HG03432 (cell line): ENCODE results near the gene TRABD2B.

ENCODE experiments used
- ATAC-seq: cut with Tn5 transposase; IDR thresholded peaks from one replicate; pipeline ENCODE4 v1.9.1; 2021; ENCODE audit warnings: mild to moderate bottlenecking, moderate library complexity; ENCODE audit not compliant: unreplicated experiment

Gene TRABD2B

GRCh38 chr1:47837056-47837830 is 159.9 kb downstream of the TRABD2B start:
- ATAC-seq: no peak

DNA sequence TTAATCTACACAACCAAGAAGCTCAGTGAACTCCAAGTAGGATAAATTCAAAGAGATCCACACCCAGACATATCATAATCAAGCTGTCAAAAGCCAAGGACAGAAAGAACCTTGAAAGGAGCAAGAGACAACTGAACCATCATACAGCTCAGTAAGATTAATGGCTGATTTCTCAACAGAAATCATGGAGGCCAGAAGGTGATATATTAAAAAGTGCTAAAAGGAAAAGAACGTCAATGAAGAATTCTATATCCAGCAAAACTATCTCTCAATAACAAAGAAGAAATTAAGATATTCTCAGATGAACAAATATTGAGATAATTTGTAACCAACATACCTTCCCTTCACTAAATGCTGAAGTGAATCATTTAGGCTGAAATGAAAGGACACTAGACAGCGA is 161.8 kb downstream of the TRABD2B start:
- no peak for ATAC-seq

- ATAC-seq: no peak
Observed at GRCh38 chr1:47834326-47834725, 162.9 kb downstream of the TRABD2B start.

DNA sequence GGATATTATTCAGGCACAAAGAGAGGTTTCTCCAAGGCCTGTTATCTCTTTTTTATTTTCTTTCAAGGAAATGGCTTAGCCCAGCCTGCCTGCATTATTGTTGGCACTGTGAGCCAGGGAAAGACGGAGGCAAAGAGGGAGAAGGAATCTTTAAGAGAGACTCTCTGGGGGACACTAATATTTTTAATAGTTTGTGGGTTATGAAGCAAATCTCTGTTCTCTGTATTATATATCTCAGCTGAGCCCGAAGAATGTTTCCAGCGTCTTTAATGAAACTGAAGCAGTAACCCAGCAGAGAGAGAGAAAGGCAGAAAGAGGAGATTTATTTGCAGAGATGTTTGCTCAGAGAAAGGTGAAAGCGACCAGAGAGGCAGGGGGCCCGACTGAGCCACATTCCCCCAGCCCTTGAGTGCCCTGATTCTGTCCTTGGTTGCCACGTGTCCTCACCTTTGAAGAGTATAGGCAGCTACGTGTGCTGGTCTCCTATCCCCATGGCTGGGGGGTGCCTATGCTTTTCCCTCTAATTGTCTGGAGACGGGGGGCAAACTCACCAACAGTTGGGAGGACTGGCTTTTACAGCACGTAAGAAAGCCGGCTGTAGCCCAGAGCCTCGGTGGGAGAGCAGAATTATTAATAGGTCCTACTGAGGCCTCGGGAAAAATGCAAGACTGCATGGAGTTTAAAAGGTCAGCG is 166.4 kb downstream of the TRABD2B start:
- ATAC-seq: no peak

GRCh38 chr1:47830021-47830420 is 167.2 kb downstream of the TRABD2B start:
- ATAC-seq: no peak

DNA sequence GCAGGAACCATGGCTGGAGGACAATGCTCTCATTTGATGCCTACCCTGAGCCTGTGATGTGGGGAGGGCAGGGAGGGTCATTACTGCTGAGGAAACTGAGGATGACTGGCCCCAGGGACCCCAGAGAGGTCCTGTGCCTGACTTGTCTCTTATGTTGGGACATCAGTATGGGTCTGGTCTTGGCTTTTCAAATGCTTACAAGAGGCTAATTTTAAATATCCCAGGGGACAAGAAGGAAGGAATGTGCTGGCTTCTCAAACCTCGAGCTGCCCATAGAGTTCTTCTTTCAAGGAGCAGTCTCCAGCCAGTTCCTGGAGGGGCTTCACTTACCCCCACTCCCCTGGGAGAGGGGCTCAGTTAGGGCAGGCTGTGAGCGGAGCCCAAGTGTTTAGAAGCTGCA is 168.2 kb downstream of the TRABD2B start:
- no peak for ATAC-seq

- ATAC-seq: no peak
Observed at GRCh38 chr1:47827109-47827508, 170.1 kb downstream of the TRABD2B start.

DNA sequence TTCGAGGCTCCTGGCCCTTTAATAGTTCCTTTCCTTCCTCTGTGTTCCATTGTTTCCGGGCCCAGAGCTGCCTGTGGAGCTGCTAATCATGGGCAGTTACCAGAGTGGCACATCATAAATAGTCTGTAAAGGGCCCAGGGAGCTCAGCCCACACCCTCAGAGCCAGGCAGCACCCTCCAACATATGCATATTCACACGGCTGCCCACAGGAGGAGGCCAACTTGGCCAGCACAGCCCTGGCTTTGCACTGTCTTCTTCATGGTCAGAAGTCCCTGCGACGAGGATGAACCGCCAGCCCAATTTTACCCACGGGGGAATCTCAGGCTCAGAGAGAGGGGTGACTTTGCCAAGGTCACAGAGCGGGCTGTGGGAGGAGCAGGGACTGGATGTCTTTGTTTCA is 172.5 kb downstream of the TRABD2B start:
- ATAC-seq: no peak

- ATAC-seq: no peak
Observed at GRCh38 chr1:47824297-47824696, 172.9 kb downstream of the TRABD2B start.

GRCh38 chr1:47823040-47823808 is 174.0 kb downstream of the TRABD2B start:
- no peak for ATAC-seq

DNA sequence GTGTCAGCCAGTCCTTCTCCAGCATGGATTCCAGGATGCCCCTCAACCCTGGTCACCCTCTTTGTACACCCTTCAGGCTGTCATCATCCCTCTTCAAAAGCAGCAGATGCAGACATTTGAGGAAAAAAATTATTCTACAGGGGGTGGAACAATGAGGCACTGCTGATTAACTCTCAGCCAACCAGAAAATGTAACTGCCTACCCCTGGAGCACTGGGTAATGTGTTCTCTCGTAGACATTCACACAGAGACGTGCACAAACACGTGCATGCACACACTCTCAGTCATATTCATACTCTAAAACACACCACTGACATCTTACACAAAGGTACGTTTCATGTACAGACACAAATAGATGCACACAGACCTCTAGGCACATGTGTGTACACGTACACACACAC is 175.4 kb downstream of the TRABD2B start:
- no peak for ATAC-seq

GRCh38 chr1:47819574-47819888 is 177.7 kb downstream of the TRABD2B start:
- ATAC-seq: no peak

GRCh38 chr1:47818682-47819573 is 178.3 kb downstream of the TRABD2B start:
- no peak for ATAC-seq

GRCh38 chr1:47817861-47818260 is 179.3 kb downstream of the TRABD2B start:
- no peak for ATAC-seq

DNA sequence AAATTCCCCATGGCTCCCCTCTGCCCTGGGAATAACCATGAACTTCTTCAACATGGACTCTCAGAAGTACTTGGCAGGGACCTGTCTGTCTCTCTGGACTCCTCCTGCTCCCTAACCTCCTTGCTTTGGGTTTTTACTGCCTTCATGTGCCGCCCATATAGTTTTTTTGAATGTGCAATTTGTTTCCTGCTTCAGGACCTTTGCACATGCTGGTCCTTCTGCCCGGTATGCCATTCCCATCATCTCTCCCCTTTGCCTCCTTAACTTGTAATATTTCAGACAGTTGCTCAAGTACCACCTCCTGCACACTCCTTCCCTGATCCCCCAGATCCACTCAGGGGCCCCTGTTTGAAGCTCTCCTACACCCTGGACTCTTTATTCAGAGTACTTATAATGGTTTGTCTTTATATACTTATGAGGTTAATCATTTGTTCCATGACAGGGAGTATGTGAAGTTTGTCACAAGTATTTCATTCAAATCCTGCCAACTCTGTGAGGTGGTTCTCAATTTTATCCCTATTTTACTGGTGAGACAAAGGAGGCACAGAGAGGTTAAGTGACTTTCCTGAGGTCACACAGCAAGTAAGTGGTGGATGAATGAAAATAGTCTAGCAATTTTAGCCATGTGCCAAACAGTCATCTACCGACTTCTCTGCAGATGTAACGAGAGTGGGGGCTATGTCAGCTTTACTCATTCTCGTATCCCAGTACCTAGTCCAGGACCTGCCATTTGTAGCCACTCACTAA is 180.7 kb downstream of the TRABD2B start:
- no peak for ATAC-seq

DNA sequence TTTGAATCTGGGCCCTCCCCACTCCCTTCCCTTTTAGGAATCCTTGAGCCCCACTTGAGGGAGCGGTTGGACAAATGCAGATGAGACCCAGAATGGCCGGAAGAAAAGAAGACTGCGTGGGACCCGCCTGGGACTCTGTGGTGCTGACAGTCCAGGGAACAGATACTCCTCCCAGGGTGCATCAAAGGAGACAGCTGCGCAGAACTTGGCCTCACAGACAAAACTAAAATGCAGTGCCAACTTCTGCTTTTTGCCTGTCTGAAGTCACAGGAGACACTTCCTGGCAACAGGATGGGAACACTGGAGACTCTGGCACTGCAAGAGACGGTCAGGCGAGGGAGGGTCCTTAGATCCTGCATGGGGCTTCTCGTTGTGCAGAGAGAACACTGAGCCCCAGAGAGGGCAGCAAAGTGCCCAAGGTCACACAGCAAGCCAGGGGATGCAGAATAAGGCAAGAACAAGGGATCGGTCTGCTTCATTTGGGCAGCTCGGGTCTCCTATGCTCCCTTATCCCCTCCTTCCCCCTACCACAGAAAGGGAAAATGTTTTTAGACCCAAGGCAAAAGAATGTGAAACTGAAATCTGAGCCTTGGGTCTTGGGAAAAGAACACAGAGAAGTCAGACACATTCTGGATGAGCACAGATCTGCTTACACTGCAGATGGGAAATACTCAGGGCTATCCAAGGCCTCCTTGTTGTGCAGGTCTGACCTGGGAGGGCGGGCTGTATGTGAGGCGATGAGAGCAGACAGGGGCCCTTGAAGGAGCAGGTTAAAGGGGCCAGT is 182.4 kb downstream of the TRABD2B start:
- no peak for ATAC-seq

DNA sequence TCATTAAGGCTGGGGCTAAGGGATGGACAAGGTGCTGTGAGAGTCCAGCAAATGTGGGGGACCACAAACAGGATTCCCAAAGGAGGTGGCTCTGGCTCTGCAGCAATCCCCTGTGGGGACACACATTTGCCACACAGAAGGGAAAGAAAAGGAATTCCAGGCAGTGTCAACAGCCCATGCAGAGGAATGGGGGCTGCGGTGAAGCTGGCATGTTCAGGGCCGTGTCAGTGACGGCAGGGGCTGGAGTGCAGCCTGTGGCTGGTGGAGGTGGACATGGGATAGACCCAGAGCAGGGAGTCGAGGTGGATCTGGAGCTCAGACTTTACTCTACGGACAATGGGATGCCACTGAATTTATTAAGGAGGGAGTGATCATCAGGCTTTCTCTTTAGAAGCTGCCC is 183.2 kb downstream of the TRABD2B start:
- ATAC-seq: no peak

- ATAC-seq: no peak
Observed at GRCh38 chr1:47812904-47813514, 184.2 kb downstream of the TRABD2B start.
